K562 (cell line): ENCODE measurements around the gene OMP. TPM values are rescaled to one million over a fixed set of nuclear protein-coding genes. Genes with fewer than 3 reads are reported as not detected.

Experiments used
- ATAC-seq: fragments of 200-7000 bp; cut with Tn5 transposase; 3 replicates; pipeline ENCODE4 v1.9.1; 2020; ENCODE audit warnings: moderate library complexity
- BruUV-seq: library from RNA; stranded (reverse); fragments of 400-500 nt; replicated peaks from 2 replicates; lab custom pipeline; 2021; lab: Mats Ljungman, UMichigan
- CTCF ChIA-PET: fragments of 300-600 bp; formaldehyde crosslinking; extraction: SDS; loops from one replicate; lab custom pipeline; 2021; ENCODE audit warnings: low intra/inter-chr PET ratio; lab: Yijun Ruan, JAX
- POLR2A ChIA-PET: fragments of 300-600, 350-650 bp; sonication (Branson Sonifier 250); formaldehyde crosslinking; extraction: SDS; loops from one replicate; lab custom pipeline; 2021; ENCODE audit warnings: antibody characterized with exemption, inconsistent platforms; lab: Yijun Ruan, JAX
- DNase-seq, 4 experiments: peaks; one replicate each; pipeline versions ENCODE4 v3.0.0 to v3.0.0-alpha.2; 2011 to 2018; ENCODE audit warnings: low spot score in 3 of 4, mixed read lengths in 3 of 4; ENCODE audit errors: extremely low read depth in 1 of 4
- FAIRE-seq: peaks from 2 replicates; lab custom pipeline; 2011; peaks lifted over from hg19 to GRCh38; lab: Jason Lieb, UNC
- H2AFZ ChIP-seq: 2 replicates; pipeline ENCODE4 v1.6.0; 2011; ENCODE audit warnings: low read depth, low read length, control low read depth, inconsistent platforms
- H3K27ac ChIP-seq: fragments of 200-600 bp; 3 replicates; pipeline ENCODE4 v1.8.0; 2011; ENCODE audit warnings: low read depth, mild to moderate bottlenecking, control low read depth, inconsistent platforms, low read length, moderate library complexity, mixed read lengths; ENCODE audit errors: extremely low read depth
- H3K27me3 ChIP-seq, 2 experiments: fragments of 300-600 bp in 1 of 2; 2 replicates in 1 of 2; 3 replicates in 1 of 2; pipeline versions ENCODE4 v1.6.0 to v1.8.0; 2011; ENCODE audit warnings: inconsistent platforms in 2 of 2, low read length in 2 of 2, mild to moderate bottlenecking in 1 of 2, mixed read lengths in 1 of 2, moderate library complexity in 1 of 2; ENCODE audit not compliant: control insufficient read depth in 2 of 2, insufficient read depth in 2 of 2
- H3K36me3 ChIP-seq: fragments of 300-600 bp; 3 replicates; pipeline ENCODE4 v1.8.0; 2011; ENCODE audit warnings: mild to moderate bottlenecking, low read length, inconsistent platforms; ENCODE audit not compliant: control insufficient read depth, insufficient read depth
- H3K4me1 ChIP-seq, 2 experiments: fragments of 200-600 bp in 1 of 2; replicated peaks in 1 of 2; 2 replicates in 1 of 2; 3 replicates in 1 of 2; pipeline versions ENCODE4 v1.5.1 to v1.8.0; 2011; ENCODE audit warnings: inconsistent platforms in 2 of 2, low read length in 2 of 2, mild to moderate bottlenecking in 1 of 2, mixed read lengths in 1 of 2, moderate library complexity in 1 of 2; ENCODE audit not compliant: control insufficient read depth in 2 of 2, insufficient read depth in 2 of 2
- H3K4me2 ChIP-seq: 2 replicates; pipeline ENCODE4 v1.6.1; 2011; ENCODE audit warnings: low read length, control low read depth, inconsistent platforms, mixed read lengths; ENCODE audit not compliant: insufficient read depth
- H3K4me3 ChIP-seq: fragments of 200-600 bp; sonication (generic), shearing (Covaris generic); 2 replicates; pipeline ENCODE4 v1.5.1; 2016; ENCODE audit warnings: control low read depth, inconsistent platforms
- H3K79me2 ChIP-seq: fragments of 200-600 bp; 3 replicates; pipeline ENCODE4 v1.8.0; 2011; ENCODE audit warnings: low read length, inconsistent platforms; ENCODE audit not compliant: control insufficient read depth, insufficient read depth
- H3K9ac ChIP-seq, 2 experiments: 2 replicates each; pipeline versions ENCODE4 v1.6.0 to v1.6.1; 2011; ENCODE audit warnings: low read depth in 2 of 2, low read length in 2 of 2, control low read depth in 1 of 2, inconsistent platforms in 1 of 2, mild to moderate bottlenecking in 1 of 2, mixed read lengths in 1 of 2; ENCODE audit not compliant: insufficient read depth in 1 of 2
- H3K9me1 ChIP-seq: one replicate; pipeline ENCODE4 v1.6.0; 2011; ENCODE audit warnings: inconsistent platforms, mild to moderate bottlenecking, low read length, moderate library complexity; ENCODE audit not compliant: control insufficient read depth, insufficient read depth
- H3K9me3 ChIP-seq: replicated peaks from 2 replicates; pipeline ENCODE4 v1.5.1; 2011; ENCODE audit warnings: low read depth, low read length, inconsistent platforms; ENCODE audit not compliant: control insufficient read depth, insufficient read depth
- H4K20me1 ChIP-seq: replicated peaks from 2 replicates; pipeline ENCODE4 v1.6.1; 2011; ENCODE audit warnings: low read length, inconsistent platforms, mixed read lengths; ENCODE audit not compliant: control insufficient read depth, insufficient read depth
- E4F1 ChIP-seq: fragments of 250-450 bp; sonication (Bioruptor Pico); IDR thresholded peaks from 2 replicates; pipeline ENCODE4 v1.5.0; 2021; ENCODE audit warnings: mild to moderate bottlenecking, borderline replicate concordance
- HDAC8 ChIP-seq: fragments of 450-650 bp; IDR thresholded peaks from 2 replicates; pipeline ENCODE4 v1.6.1; 2016; ENCODE audit warnings: mild to moderate bottlenecking, missing genetic modification characterization, moderate library complexity, missing compliant biosample characterization
- MAFK ChIP-seq: IDR thresholded peaks from 2 replicates; pipeline ENCODE4 v1.6.1; 2011; ENCODE audit warnings: low read length, improper control_type of control experiment
- MTA2 ChIP-seq: fragments of 450-650 bp; IDR thresholded peaks from 2 replicates; pipeline ENCODE4 v1.6.1; 2016; ENCODE audit warnings: low read depth
- NRF1 ChIP-seq, 2 experiments: fragments of 450-650 bp; IDR thresholded peaks in 1 of 2; conservative IDR thresholded peaks in 1 of 2; 2 replicates each; pipeline ENCODE4 v1.6.1; 2014; ENCODE audit warnings: mild to moderate bottlenecking in 2 of 2
- RBBP5 ChIP-seq: fragments of 200-600 bp; sonication (generic); IDR thresholded peaks from 2 replicates; pipeline ENCODE4 v1.6.1; 2012; ENCODE audit warnings: borderline replicate concordance, mild to moderate bottlenecking, low read length, control low read depth, inconsistent platforms; ENCODE audit not compliant: insufficient read depth, poor library complexity, severe bottlenecking
- RUNX1 ChIP-seq: sonication (generic); IDR thresholded peaks from 2 replicates; pipeline ENCODE4 v1.6.1; 2016; ENCODE audit warnings: antibody characterized with exemption, low read depth
- SAP30 ChIP-seq: fragments of 200-600 bp; sonication (generic); IDR thresholded peaks from 2 replicates; pipeline ENCODE4 v1.6.1; 2012; ENCODE audit warnings: borderline replicate concordance, low read depth, mild to moderate bottlenecking, moderate library complexity, low read length, control low read depth, inconsistent platforms; ENCODE audit not compliant: insufficient read depth, poor library complexity, severe bottlenecking
- SOX6 ChIP-seq: fragments of 450-650 bp; IDR thresholded peaks from 2 replicates; pipeline ENCODE4 v1.6.1; 2014; ENCODE audit warnings: mild to moderate bottlenecking
- TOE1 ChIP-seq, 2 experiments: fragments of 450-650 bp in 1 of 2; sonication (generic) in 1 of 2; formaldehyde crosslinking in 1 of 2; IDR thresholded peaks; 2 replicates each; pipeline versions ENCODE4 v1.7.1 to v1.8.0; 2016 to 2022; ENCODE audit warnings: borderline replicate concordance in 2 of 2, mild to moderate bottlenecking in 2 of 2, antibody characterized with exemption in 1 of 2, inconsistent platforms in 1 of 2, low read depth in 1 of 2, missing genetic modification reagents in 1 of 2, moderate library complexity in 1 of 2
- ZNF232 ChIP-seq: sonication (generic); formaldehyde crosslinking; IDR thresholded peaks from 2 replicates; pipeline ENCODE4 v1.8.0; 2022; ENCODE audit warnings: mild to moderate bottlenecking, missing genetic modification reagents
- ZNF512 ChIP-seq: IDR thresholded peaks from 2 replicates; pipeline ENCODE4 v1.6.1; 2016; ENCODE audit warnings: missing genetic modification characterization, missing compliant biosample characterization
- ZNF717 ChIP-seq: fragments of 250-450 bp; sonication (Bioruptor Pico); IDR thresholded peaks from 2 replicates; pipeline ENCODE4 v1.5.0; 2021
- WGBS: fragments of 100-300 bp; shearing (Covaris generic); methylation state at CpG from one replicate; pipeline ENCODE4 v1.1.6; 2016; ENCODE audit warnings: low coverage, mixed read lengths; ENCODE audit not compliant: insufficient coverage; ENCODE audit errors: missing lambda C conversion rate; 5-methylcytosine and 5-hydroxymethylcytosine counted together
- in situ Hi-C: fragments of 300-500 bp; cut with MboI; formaldehyde crosslinking; loops from 4 replicates; pipeline ENCODE4 v1.15.0; 2018; ENCODE audit warnings: inconsistent platforms, mixed read lengths
- intact Hi-C: fragments of 100-400 bp; cut with micrococcal nuclease; formaldehyde crosslinking; loops from 2 replicates; pipeline ENCODE4 v1.14.2; 2022
- polyA plus RNA-seq, 8 experiments: library from polyadenylated mRNA; depleted of rRNA in 4 of 8; stranded (reverse) in 5 of 8; unstranded in 3 of 8; fragments of >200 nt; fragmentation: Nextera tagmentation in 2 of 8; fragmentation: Illumina TruSeq in 1 of 8; extraction: Ambion mirVana in 2 of 8; extraction: Trizol in 1 of 8; gene quantifications; 2 replicates each; pipeline versions ENCODE4 v1.2.1 to v1.2.3, GENCODE V29; 2011 to 2014; ENCODE audit warnings: inconsistent platforms in 1 of 8, missing spikeins in 1 of 8
- total RNA-seq, 7 experiments: library from RNA; depleted of rRNA in 6 of 7; stranded (reverse); fragments of >200 nt in 6 of 7; fragmentation: Illumina TruSeq in 2 of 7; extraction: Trizol in 2 of 7; gene quantifications; 2 replicates each; pipeline versions ENCODE4 v1.2.1 to v1.2.3, GENCODE V29; 2011 to 2021; ENCODE audit warnings: low replicate concordance in 1 of 7
- TF ChIP-seq, protein P1 (sequence below): fragments of 450-650 bp; formaldehyde crosslinking; IDR thresholded peaks from 2 replicates; pipeline ENCODE4 v1.4.0; 2022; ENCODE audit warnings: mild to moderate bottlenecking, moderate library complexity

Gene OMP
- total and polyA plus RNA-seq, 9 of the 15 experiments (the other 6 are each of a cell fraction or from before 2014, with no cell fraction given), result not detected

DNA sequence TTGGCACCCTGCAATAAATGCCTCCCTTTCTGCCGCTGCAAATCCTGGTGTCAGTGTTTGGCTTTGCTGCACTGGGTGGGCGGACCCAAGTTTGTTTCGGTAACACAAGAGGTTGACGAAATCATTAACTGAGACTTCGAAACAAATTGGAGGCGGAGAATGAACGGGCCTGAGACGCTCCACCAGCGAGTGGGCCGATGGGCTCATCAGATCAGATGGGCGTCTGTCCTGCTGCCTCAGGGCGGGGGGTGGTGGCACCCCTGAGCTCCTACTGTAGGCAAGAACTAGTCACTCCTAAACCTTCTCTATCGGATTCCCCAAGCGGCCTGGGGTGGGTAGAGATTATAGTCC, 36.8 kb upstream of the OMP start (continued):
- TF ChIP-seq SAP30, result no peak
- TF ChIP-seq MTA2, result no peak
- TF ChIP-seq, protein P1, sequence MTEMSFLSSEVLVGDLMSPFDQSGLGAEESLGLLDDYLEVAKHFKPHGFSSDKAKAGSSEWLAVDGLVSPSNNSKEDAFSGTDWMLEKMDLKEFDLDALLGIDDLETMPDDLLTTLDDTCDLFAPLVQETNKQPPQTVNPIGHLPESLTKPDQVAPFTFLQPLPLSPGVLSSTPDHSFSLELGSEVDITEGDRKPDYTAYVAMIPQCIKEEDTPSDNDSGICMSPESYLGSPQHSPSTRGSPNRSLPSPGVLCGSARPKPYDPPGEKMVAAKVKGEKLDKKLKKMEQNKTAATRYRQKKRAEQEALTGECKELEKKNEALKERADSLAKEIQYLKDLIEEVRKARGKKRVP (CRISPR knock-in tag), result no peak
- no peak for TF ChIP-seq ZNF232 (CRISPR knock-in tag)

GRCh38 chr11:77066229-77067042, 36.2 kb upstream of the OMP start, which contains the start of gene CAPN5:
TSS of gene CAPN5 (plus strand) at chr11:77066971. CDS start at chr11:77084887, 17,916 bp downstream.
- intact Hi-C loops, result no loop called here
- ChIA-PET POLR2A (interaction anchor here (0.6 to 1.0 kb wide), 4 partner anchors 7 to 94 kb away, joined by 3 to 4 read pairs (median 3); partner anchors contain the start of gene MYO7A), CTCF (interaction anchor here (1.0 to 1.5 kb wide), 2 partner anchors 18 to 21 kb away, joined by 4 to 5 read pairs; no protein-coding TSS in a partner anchor)
- ATAC-seq, result peak; percentile 97
- DNase-seq, result peak; percentile 91 to 99 (median 98)
- BruUV-seq, result no TSS peak
- no peaks in the 10 kb centered on the region for H3K9me1 ChIP-seq
- peak; percentile 84 for FAIRE-seq
- peaks cover 4 to 40% of the 10 kb centered on the region in 2 experiments for H3K27me3 ChIP-seq
- in situ Hi-C loops, result no loop called here
- peak within 1 kb of the TSS; percentile 54 for H3K4me3 ChIP-seq
- no peaks in the 10 kb centered on the region for H3K79me2 ChIP-seq
- peak within 1 kb of the TSS; percentile 66 for H3K4me2 ChIP-seq
- H2AFZ ChIP-seq, result peak within 1 kb of the TSS; percentile 78
- 13% methylated on average over 40 of the region's 69 CpGs for WGBS
- H3K36me3 ChIP-seq, result no peaks in the 10 kb centered on the region
- no peak within 1 kb of the TSS for H3K27ac ChIP-seq
- peaks cover 4 to 22% of the 10 kb centered on the region in 2 experiments; a peak in 4 of 5 replicates for H3K4me1 ChIP-seq
- H4K20me1 ChIP-seq, result peaks cover 6% of the 10 kb centered on the region; the same call in 1 of the 2 replicates
- peak within 1 kb of the TSS in 1 of 2 experiments; percentile 86; a peak in 2 of 4 replicates for H3K9ac ChIP-seq
- H3K9me3 ChIP-seq, result no peaks in the 10 kb centered on the region; the same call in 1 of the 2 replicates
- no peak for TF ChIP-seq ZNF512 (tag)
- TF ChIP-seq RUNX1, result no peak
- no peak for TF ChIP-seq SOX6
- TF ChIP-seq RBBP5, result no peak
- peak; percentile 90 to 92 for TF ChIP-seq NRF1 (conservative IDR thresholded peaks at IDR 0.05 in 1 of 2, IDR thresholded peaks at IDR 0.05 in 1 of 2)
- no peak for TF ChIP-seq HDAC8 (tag)
- TF ChIP-seq ZNF717 (CRISPR knock-in tag), result no peak
- TF ChIP-seq MAFK, result no peak
- TF ChIP-seq TOE1 (IDR thresholded peaks at IDR 0.05; ENCODE audit: borderline replicate concordance), result no peak
- TF ChIP-seq TOE1 (CRISPR knock-in tag; IDR thresholded peaks at IDR 0.05; ENCODE audit: borderline replicate concordance, low read depth), result no peak
- no peak for TF ChIP-seq E4F1 (CRISPR knock-in tag)
